Upper lobe of right lung (tissue), 1 donor: ENCODE results near the gene ZNF862. TPM values are rescaled to one million over a fixed set of nuclear protein-coding genes. Genes with fewer than 3 reads are reported as not detected.

ENCODE experiments used
- ATAC-seq: fragments of 200-7000 bp; cut with Tn5 transposase; one replicate; pipeline ENCODE4 v1.9.1; 2020; ENCODE audit warnings: mild to moderate bottlenecking, moderate library complexity
- DNase-seq: peaks from one replicate; pipeline ENCODE4 v3.0.0-alpha.2; 2020
- H3K27ac ChIP-seq: fragments of 200-600 bp; one replicate; pipeline ENCODE4 v1.8.0; 2022
- H3K27me3 ChIP-seq: fragments of 200-600 bp; one replicate; pipeline ENCODE4 v1.8.0; 2022; ENCODE audit warnings: mild to moderate bottlenecking
- H3K36me3 ChIP-seq: fragments of 200-600 bp; one replicate; pipeline ENCODE4 v1.8.0; 2022
- H3K4me1 ChIP-seq: fragments of 200-600 bp; one replicate; pipeline ENCODE4 v1.8.0; 2022
- H3K4me3 ChIP-seq: fragments of 200-600 bp; one replicate; pipeline ENCODE4 v1.8.0; 2022; ENCODE audit warnings: mild to moderate bottlenecking
- H3K9me3 ChIP-seq: fragments of 200-600 bp; one replicate; pipeline ENCODE4 v1.8.0; 2022
- CTCF ChIP-seq: fragments of 200-600 bp; IDR thresholded peaks from one replicate; pipeline ENCODE4 v1.8.0; 2022; ENCODE audit warnings: antibody characterized with exemption
- intact Hi-C: fragments of 100-400 bp; cut with DNase I; formaldehyde crosslinking; loops from one replicate; pipeline ENCODE4 v1.11.0; 2022
- total RNA-seq: library from RNA; stranded (reverse); fragmentation: NEBNext Ultra II Directional; extraction: Animal tissue kit (Norgen Biotek cat#: 25700); gene quantifications from one replicate; pipeline ENCODE4 v1.2.1, GENCODE V29; 2021
- donor health status: DM: no; HTN: yes; CAD: no; lungs with severe emphysema.

The ZNF862 gene
- total RNA-seq, 1 donor from 2014 or later: 14.6 TPM

- no peak for ATAC-seq
- no peak for TF ChIP-seq CTCF
- H3K27me3 ChIP-seq: no peaks in the 10 kb centered on the region
- H3K4me1 ChIP-seq: no peaks in the 10 kb centered on the region
- H3K4me3 ChIP-seq: no peak overlapping the region
- no peak overlapping the region for H3K27ac ChIP-seq
- no peaks in the 10 kb centered on the region for H3K36me3 ChIP-seq
- intact Hi-C loops: no loop called here
- no peaks in the 10 kb centered on the region for H3K9me3 ChIP-seq
- peak; percentile 32 for DNase-seq
Measured at GRCh38 chr7:149831741-149832219, 6.4 kb upstream of the ZNF862 start.

- ATAC-seq (no peak), DNase-seq (peak; percentile 37)
- Histone ChIP-seq H3K27me3 (no peaks in the 10 kb centered on the region), H3K36me3 (no peaks in the 10 kb centered on the region), H3K4me3 (no peak overlapping the region), H3K9me3 (no peaks in the 10 kb centered on the region), H3K4me1 (no peaks in the 10 kb centered on the region), H3K27ac (no peak overlapping the region)
- no peak for TF ChIP-seq CTCF
- intact Hi-C loops: no loop called here
Measured at GRCh38 chr7:149832332-149833041, 5.7 kb upstream of the ZNF862 start.

- no peak for DNase-seq
- intact Hi-C loops: no loop called here
- no peak for TF ChIP-seq CTCF
- Histone ChIP-seq H3K27me3 (no peaks in the 10 kb centered on the region), H3K36me3 (no peaks in the 10 kb centered on the region), H3K27ac (no peak overlapping the region), H3K4me1 (no peaks in the 10 kb centered on the region), H3K9me3 (no peaks in the 10 kb centered on the region), H3K4me3 (no peak overlapping the region)
- no peak for ATAC-seq
Measured at GRCh38 chr7:149833495-149834130, 4.6 kb upstream of the ZNF862 start.

GRCh38 chr7:149834601-149835000, 3.6 kb upstream of the ZNF862 start:
- Histone ChIP-seq H3K9me3 (no peaks in the 10 kb centered on the region), H3K4me1 (peaks cover 5% of the 10 kb centered on the region), H3K27me3 (no peaks in the 10 kb centered on the region), H3K27ac (no peak overlapping the region), H3K4me3 (no peak overlapping the region), H3K36me3 (no peaks in the 10 kb centered on the region)
- DNase-seq (no peak), ATAC-seq (no peak)
- intact Hi-C loops: no loop called here
- TF ChIP-seq CTCF: no peak

- Histone ChIP-seq H3K4me3 (no peak overlapping the region), H3K27ac (no peak overlapping the region), H3K4me1 (peaks cover 6% of the 10 kb centered on the region), H3K36me3 (no peaks in the 10 kb centered on the region), H3K9me3 (no peaks in the 10 kb centered on the region), H3K27me3 (no peaks in the 10 kb centered on the region)
- intact Hi-C loops: no loop called here
- DNase-seq (no peak), ATAC-seq (no peak)
- no peak for TF ChIP-seq CTCF
Measured at GRCh38 chr7:149836434-149836833, 1.7 kb upstream of the ZNF862 start.
